HEK293T (cell line): ENCODE data around the gene DTD1.

ENCODE experiments used
- BHLHE40 ChIP-seq: fragments of 450-650 bp; IDR thresholded peaks from 2 replicates; pipeline ENCODE4 v1.6.1; 2016; ENCODE audit warnings: mild to moderate bottlenecking, moderate library complexity, borderline replicate concordance
- FOXA1 ChIP-seq: fragments of 450-650 bp; IDR thresholded peaks from 2 replicates; pipeline ENCODE4 v1.6.1; 2016; ENCODE audit warnings: mild to moderate bottlenecking
- FOXM1 ChIP-seq: fragments of 450-650 bp; IDR thresholded peaks from 2 replicates; pipeline ENCODE4 v1.6.1; 2017; ENCODE audit warnings: mild to moderate bottlenecking, borderline replicate concordance
- L3MBTL2 ChIP-seq: fragments of 450-650 bp; conservative IDR thresholded peaks from 2 replicates; pipeline ENCODE4 v1.6.1; 2016; ENCODE audit warnings: mild to moderate bottlenecking
- LEF1 ChIP-seq: fragments of 450-650 bp; IDR thresholded peaks from 2 replicates; pipeline ENCODE4 v1.6.1; 2017; ENCODE audit warnings: mild to moderate bottlenecking, borderline replicate concordance
- SP1 ChIP-seq: fragments of 450-650 bp; IDR thresholded peaks from 2 replicates; pipeline ENCODE4 v1.6.1; 2017

GRCh38 chr20:18653736-18654447 lies 66.0 kb downstream of the DTD1 start:
- no peak for TF ChIP-seq FOXM1
- no peak for TF ChIP-seq LEF1
- no peak for TF ChIP-seq SP1
- TF ChIP-seq BHLHE40, result no peak
- no peak for TF ChIP-seq FOXA1
- no peak for TF ChIP-seq L3MBTL2
